Mesenchymal stem cell (in vitro differentiated cells and primary cell): ENCODE data around the gene CACNG4.

Experiments used
- DNase-seq: peaks from one replicate; pipeline ENCODE4 v3.0.0-alpha.2; 2013
- H2AFZ ChIP-seq: one replicate; pipeline ENCODE4 v1.6.1; 2013; ENCODE audit warnings: low read depth, mild to moderate bottlenecking, control low read depth, inconsistent platforms, low read length, moderate library complexity
- H2AK5ac ChIP-seq: 2 replicates; pipeline ENCODE4 v1.6.1; 2013; ENCODE audit warnings: low read length, moderate library complexity, mild to moderate bottlenecking, inconsistent platforms; ENCODE audit not compliant: severe bottlenecking
- H2BK120ac ChIP-seq: one replicate; pipeline ENCODE4 v1.6.1; 2013; ENCODE audit warnings: low read depth, mild to moderate bottlenecking, inconsistent platforms, low read length, moderate library complexity
- H2BK12ac ChIP-seq, 2 experiments: one replicate each; pipeline ENCODE4 v1.6.1; 2013; ENCODE audit warnings: inconsistent platforms in 2 of 2, low read length in 2 of 2, mild to moderate bottlenecking in 2 of 2, moderate library complexity in 2 of 2, control low read depth in 1 of 2
- H2BK15ac ChIP-seq: one replicate; pipeline ENCODE4 v1.6.1; 2013; ENCODE audit warnings: mild to moderate bottlenecking, low read depth, inconsistent platforms; ENCODE audit not compliant: poor library complexity, severe bottlenecking
- H2BK5ac ChIP-seq: 2 replicates; pipeline ENCODE4 v1.6.1; 2013; ENCODE audit warnings: low read depth, mild to moderate bottlenecking, low read length, control low read depth, inconsistent platforms; ENCODE audit not compliant: poor library complexity, severe bottlenecking
- H3K14ac ChIP-seq, 2 experiments: one replicate each; pipeline ENCODE4 v1.6.1; 2013; ENCODE audit warnings: inconsistent platforms in 2 of 2, low read length in 2 of 2, control low read depth in 1 of 2, mild to moderate bottlenecking in 1 of 2, moderate library complexity in 1 of 2
- H3K18ac ChIP-seq, 2 experiments: one replicate each; pipeline ENCODE4 v1.6.1; 2013; ENCODE audit warnings: inconsistent platforms in 2 of 2, low read length in 2 of 2, control low read depth in 1 of 2, low read depth in 1 of 2, mild to moderate bottlenecking in 1 of 2
- H3K23ac ChIP-seq, 2 experiments: one replicate each; pipeline ENCODE4 v1.6.1; 2013; ENCODE audit warnings: inconsistent platforms in 2 of 2, low read length in 2 of 2, mild to moderate bottlenecking in 2 of 2, moderate library complexity in 2 of 2, control low read depth in 1 of 2
- H3K27ac ChIP-seq: 2 replicates; pipeline ENCODE4 v1.5.1; 2013; ENCODE audit warnings: mild to moderate bottlenecking, moderate library complexity, low read length, control low read depth, inconsistent platforms; ENCODE audit not compliant: poor library complexity, severe bottlenecking
- H3K27me3 ChIP-seq, 2 experiments: 2 replicates each; pipeline versions ENCODE4 v1.6.1 to v1.7.0; 2013; ENCODE audit warnings: low read length in 2 of 2, mild to moderate bottlenecking in 2 of 2, moderate library complexity in 2 of 2, control low read depth in 1 of 2, inconsistent platforms in 1 of 2; ENCODE audit not compliant: control insufficient read depth in 1 of 2, insufficient read depth in 1 of 2
- H3K36me3 ChIP-seq, 2 experiments: 2 replicates each; pipeline versions ENCODE4 v1.6.1 to v1.7.0; 2013; ENCODE audit warnings: low read length in 2 of 2, control low read depth in 1 of 2, inconsistent platforms in 1 of 2, low read depth in 1 of 2, mild to moderate bottlenecking in 1 of 2; ENCODE audit not compliant: insufficient read depth in 2 of 2, control insufficient read depth in 1 of 2
- H3K4ac ChIP-seq, 2 experiments: one replicate each; pipeline ENCODE4 v1.6.1; 2013; ENCODE audit warnings: inconsistent platforms in 2 of 2, low read length in 2 of 2, mild to moderate bottlenecking in 2 of 2, moderate library complexity in 2 of 2, control low read depth in 1 of 2, low read depth in 1 of 2
- H3K4me1 ChIP-seq: 2 replicates; pipeline ENCODE4 v1.6.1; 2013; ENCODE audit warnings: low read depth, low read length, control low read depth; ENCODE audit not compliant: control insufficient read depth, insufficient read depth
- H3K4me2 ChIP-seq: 2 replicates; pipeline ENCODE4 v1.6.1; 2013; ENCODE audit warnings: low read length, mild to moderate bottlenecking, inconsistent platforms; ENCODE audit not compliant: poor library complexity, severe bottlenecking
- H3K4me3 ChIP-seq, 2 experiments: 2 replicates each; pipeline versions ENCODE4 v1.5.1 to v1.7.0; 2013; ENCODE audit warnings: low read length in 2 of 2, mild to moderate bottlenecking in 2 of 2, control low read depth in 1 of 2, low read depth in 1 of 2; ENCODE audit not compliant: insufficient read depth in 1 of 2
- H3K79me1 ChIP-seq: replicated peaks from 2 replicates; pipeline ENCODE4 v1.6.1; 2013; ENCODE audit warnings: mild to moderate bottlenecking, control low read depth, low read length, inconsistent platforms; ENCODE audit not compliant: poor library complexity, severe bottlenecking
- H3K9ac ChIP-seq: 2 replicates; pipeline ENCODE4 v1.7.0; 2013; ENCODE audit warnings: mild to moderate bottlenecking, low read length, moderate library complexity
- H3K9me3 ChIP-seq: 2 replicates; pipeline ENCODE4 v1.7.0; 2013; ENCODE audit warnings: mild to moderate bottlenecking, low read length; ENCODE audit not compliant: control insufficient read depth
- H4K8ac ChIP-seq: one replicate; pipeline ENCODE4 v1.6.1; 2013; ENCODE audit warnings: inconsistent platforms, mild to moderate bottlenecking, low read length, moderate library complexity
- H4K91ac ChIP-seq: one replicate; pipeline ENCODE4 v1.6.1; 2013; ENCODE audit warnings: mild to moderate bottlenecking, low read length, inconsistent platforms
- WGBS: methylation state at CpG from one replicate; pipeline ENCODE4 v1.1.7; 2013; ENCODE audit warnings: mixed read lengths; 5-methylcytosine and 5-hydroxymethylcytosine counted together

Gene CACNG4

DNA sequence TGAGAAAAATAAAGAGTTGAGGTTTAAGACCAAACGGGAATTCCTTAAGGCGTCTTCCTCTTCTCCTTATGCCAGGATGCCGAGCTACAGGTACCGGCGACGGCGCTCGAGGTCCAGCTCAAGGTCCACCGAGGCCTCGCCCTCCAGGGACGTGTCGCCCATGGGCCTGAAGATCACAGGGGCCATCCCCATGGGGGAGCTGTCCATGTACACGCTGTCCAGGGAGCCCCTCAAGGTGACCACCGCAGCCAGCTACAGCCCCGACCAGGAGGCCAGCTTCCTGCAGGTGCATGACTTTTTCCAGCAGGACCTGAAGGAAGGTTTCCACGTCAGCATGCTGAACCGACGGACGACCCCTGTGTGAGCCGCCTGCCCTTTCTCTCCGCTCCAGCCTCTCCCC is 66.1 kb downstream of the CACNG4 start:
- H3K4me2 ChIP-seq = no peak overlapping the region
- H3K9me3 ChIP-seq = peaks cover 9% of the 10 kb centered on the region
- no peak overlapping the region for H2BK5ac ChIP-seq
- no peak overlapping the region for H3K27ac ChIP-seq
- no peak overlapping the region for H3K18ac ChIP-seq
- H3K4ac ChIP-seq = no peak overlapping the region
- no peak overlapping the region for H2BK120ac ChIP-seq
- no peak overlapping the region for H3K4me3 ChIP-seq
- no peak overlapping the region for H2BK15ac ChIP-seq
- no peak overlapping the region for H3K14ac ChIP-seq
- H3K36me3 ChIP-seq = no peaks in the 10 kb centered on the region
- peaks cover 2% of the 10 kb centered on the region for H3K4me1 ChIP-seq
- H4K8ac ChIP-seq = no peak overlapping the region
- H3K23ac ChIP-seq = no peak overlapping the region
- WGBS = 93% methylated on average over 21 of the region's 21 CpGs
- no peak overlapping the region for H2AFZ ChIP-seq
- no peak overlapping the region for H2BK12ac ChIP-seq
- DNase-seq = no peak
- H3K27me3 ChIP-seq = peaks cover 30 to 38% of the 10 kb centered on the region in 2 experiments
- H4K91ac ChIP-seq = no peak overlapping the region
- H3K79me1 ChIP-seq = no peaks in the 10 kb centered on the region
- H3K9ac ChIP-seq = no peak overlapping the region
- H2AK5ac ChIP-seq = no peak overlapping the region

DNA sequence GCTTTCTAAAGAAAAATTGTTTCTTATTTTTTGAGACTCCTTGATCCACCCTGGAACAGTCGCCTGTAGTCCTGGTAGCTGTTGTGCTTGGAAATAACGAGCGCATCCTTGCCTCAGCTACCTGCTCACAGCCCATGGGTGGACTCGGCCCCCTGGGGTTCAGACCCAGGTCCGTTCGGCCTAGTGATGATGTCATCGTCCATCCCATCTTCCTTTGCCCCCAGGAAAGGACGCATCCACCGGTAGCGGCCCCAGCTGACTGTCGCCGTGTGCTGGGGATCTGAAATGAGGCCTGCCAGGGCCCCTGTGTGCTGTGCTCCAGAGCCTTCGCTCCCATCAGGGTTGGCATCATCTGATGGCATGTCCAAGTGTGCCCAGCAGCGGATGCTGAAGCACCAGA is 67.9 kb downstream of the CACNG4 start:
- no peak overlapping the region for H3K9ac ChIP-seq
- H3K4ac ChIP-seq = no peak overlapping the region
- no peaks in the 10 kb centered on the region for H3K36me3 ChIP-seq
- no peak overlapping the region for H2AK5ac ChIP-seq
- no peak overlapping the region for H2BK15ac ChIP-seq
- no peaks in the 10 kb centered on the region for H3K4me1 ChIP-seq
- peaks cover 11% of the 10 kb centered on the region for H3K9me3 ChIP-seq
- WGBS = 85% methylated on average over 14 of the region's 14 CpGs
- peaks cover 23 to 35% of the 10 kb centered on the region in 2 experiments for H3K27me3 ChIP-seq
- no peak overlapping the region for H4K91ac ChIP-seq
- H2BK120ac ChIP-seq = no peak overlapping the region
- no peak for DNase-seq
- H3K4me2 ChIP-seq = no peak overlapping the region
- H2BK5ac ChIP-seq = no peak overlapping the region
- no peaks in the 10 kb centered on the region for H3K79me1 ChIP-seq
- H3K23ac ChIP-seq = no peak overlapping the region
- no peak overlapping the region for H3K18ac ChIP-seq
- H4K8ac ChIP-seq = no peak overlapping the region
- H2AFZ ChIP-seq = no peak overlapping the region
- no peak overlapping the region for H3K14ac ChIP-seq
- no peak overlapping the region for H3K4me3 ChIP-seq
- H2BK12ac ChIP-seq = no peak overlapping the region
- H3K27ac ChIP-seq = no peak overlapping the region

DNA sequence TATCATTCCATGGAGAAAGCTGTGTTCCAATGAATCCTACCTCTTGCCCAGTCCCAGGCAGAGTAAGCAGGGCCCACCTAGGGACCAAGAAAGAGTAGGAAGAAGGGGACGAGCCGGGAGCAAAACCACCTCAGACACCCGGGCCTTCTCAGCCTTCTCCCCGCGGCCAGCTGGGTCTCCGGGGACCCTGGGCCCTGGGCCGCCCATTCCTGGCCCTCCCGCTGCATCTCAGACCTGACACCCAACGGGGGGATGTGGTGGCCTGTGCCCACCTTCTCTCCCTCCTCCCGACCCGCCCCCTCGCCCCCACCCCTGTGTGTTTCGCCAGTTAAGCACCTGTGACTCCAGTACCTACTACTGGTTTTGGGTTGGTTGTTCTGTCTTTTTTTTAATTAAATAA is 68.5 kb downstream of the CACNG4 start:
- no peak overlapping the region for H3K18ac ChIP-seq
- no peak overlapping the region for H3K9ac ChIP-seq
- H2BK5ac ChIP-seq = no peak overlapping the region
- 95% methylated on average over 6 of the region's 13 CpGs for WGBS
- no peak overlapping the region for H2BK15ac ChIP-seq
- peaks cover 24 to 37% of the 10 kb centered on the region in 2 experiments for H3K27me3 ChIP-seq
- H2BK12ac ChIP-seq = no peak overlapping the region
- H3K4me2 ChIP-seq = no peak overlapping the region
- H3K36me3 ChIP-seq = no peaks in the 10 kb centered on the region
- no peak overlapping the region for H3K4me3 ChIP-seq
- no peak overlapping the region for H3K23ac ChIP-seq
- no peak overlapping the region for H3K14ac ChIP-seq
- no peaks in the 10 kb centered on the region for H3K79me1 ChIP-seq
- H2BK120ac ChIP-seq = no peak overlapping the region
- no peak overlapping the region for H2AFZ ChIP-seq
- H3K4me1 ChIP-seq = no peaks in the 10 kb centered on the region
- H3K27ac ChIP-seq = no peak overlapping the region
- DNase-seq = no peak
- peaks cover 11% of the 10 kb centered on the region for H3K9me3 ChIP-seq
- H2AK5ac ChIP-seq = no peak overlapping the region
- H4K91ac ChIP-seq = no peak overlapping the region
- H4K8ac ChIP-seq = no peak overlapping the region
- H3K4ac ChIP-seq = no peak overlapping the region

DNA sequence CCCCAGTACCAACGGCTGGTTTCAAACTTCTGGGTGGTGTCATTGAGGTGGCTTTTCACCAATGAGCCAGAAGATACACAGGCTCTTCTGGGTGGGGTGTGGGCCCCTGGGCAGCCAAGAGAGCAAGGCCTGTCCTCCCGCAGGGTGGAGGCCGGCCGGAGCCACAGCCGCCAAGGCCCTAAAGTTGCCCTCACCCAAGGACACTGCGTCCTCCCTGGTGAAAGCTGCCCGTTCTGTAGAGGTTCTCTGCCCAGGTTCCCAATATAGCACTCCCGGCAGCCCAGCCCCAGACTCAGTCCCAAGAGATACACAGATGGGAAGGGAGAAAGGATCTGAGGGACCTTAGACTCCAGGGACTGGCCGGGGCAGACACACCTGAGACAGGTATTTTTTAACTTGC is 69.1 kb downstream of the CACNG4 start:
- Histone ChIP-seq H3K18ac (no peak overlapping the region), H3K4ac (no peak overlapping the region), H4K8ac (no peak overlapping the region), H3K14ac (no peak overlapping the region), H2AK5ac (no peak overlapping the region), H3K27me3 (peaks cover 30 to 41% of the 10 kb centered on the region in 2 experiments), H2BK12ac (no peak overlapping the region), H2BK120ac (no peak overlapping the region), H2BK5ac (no peak overlapping the region), H3K4me2 (no peak overlapping the region), H3K36me3 (no peaks in the 10 kb centered on the region), H3K4me3 (no peak overlapping the region), H4K91ac (no peak overlapping the region), H2BK15ac (no peak overlapping the region), H3K9ac (no peak overlapping the region), H3K27ac (no peak overlapping the region), H2AFZ (no peak overlapping the region), H3K23ac (no peak overlapping the region), H3K9me3 (peaks cover 11% of the 10 kb centered on the region), H3K4me1 (no peaks in the 10 kb centered on the region), H3K79me1 (no peaks in the 10 kb centered on the region)
- WGBS = 86% methylated on average over 6 of the region's 9 CpGs
- no peak for DNase-seq
